Omental fat pad (tissue), 4 donors: Measurements from ENCODE around the gene CORIN. TPM values are rescaled to one million over a fixed set of nuclear protein-coding genes. Genes with fewer than 3 reads are reported as not detected.

Experiments
- ATAC-seq: fragments of 150-250 bp; one replicate; pipeline ENCODE4 v1.9.1; 2016; ENCODE audit warnings: mild to moderate bottlenecking, moderate library complexity; ENCODE audit not compliant: low FRiP score
- DNase-seq: peaks from one replicate; pipeline ENCODE4 v3.0.0-alpha.2; 2019; ENCODE audit warnings: low spot score
- CTCF ChIP-seq, 3 donors: fragments of 450-650 bp; IDR thresholded peaks; one replicate each; pipeline ENCODE4 v1.5.1; 2016 to 2017; ENCODE audit warnings: antibody characterized with exemption in 3 of 3, mild to moderate bottlenecking in 3 of 3, moderate library complexity in 2 of 3
- total RNA-seq, 4 donors: library from RNA; depleted of rRNA; stranded (reverse); fragments of >200 nt; gene quantifications; one replicate each; pipeline ENCODE4 v1.1.0, GENCODE V29; 2016

The CORIN gene
- total RNA-seq, 4 donors from 2014 or later, result 0.28 to 0.48 TPM; not detected in 2

DNA sequence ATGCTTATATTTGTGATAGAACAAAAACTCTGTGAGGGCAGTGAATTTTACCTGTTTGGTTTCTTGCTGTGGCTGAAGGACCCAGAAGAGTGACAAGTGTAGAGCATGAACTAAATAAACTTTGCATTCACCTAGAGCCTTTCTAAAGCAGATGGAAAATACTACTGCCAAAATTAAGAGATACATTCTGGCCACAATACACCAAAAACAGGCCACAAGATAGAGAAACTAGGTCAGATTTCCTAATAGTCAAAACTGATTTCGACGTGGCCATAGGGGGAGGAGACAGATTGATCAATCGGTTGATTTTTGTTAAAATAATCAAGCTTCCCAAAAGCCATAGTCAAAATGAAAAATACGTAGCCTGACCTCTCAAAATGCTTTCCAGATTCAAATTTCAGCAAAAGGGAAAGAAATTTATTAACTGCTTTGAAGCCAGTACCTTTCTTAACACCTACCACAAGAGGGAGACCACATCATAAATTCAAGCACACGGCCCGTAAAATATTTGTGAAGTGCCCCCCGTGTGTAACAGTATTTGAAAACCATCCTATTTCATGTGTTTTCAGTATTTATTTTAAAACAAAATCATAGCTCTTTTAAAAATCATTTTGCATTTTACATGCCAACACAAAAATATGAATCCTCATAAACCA lies 132.4 kb downstream of the CORIN start:
- DNase-seq, result no peak
- no peak for TF ChIP-seq CTCF (IDR thresholded peaks at IDR 0.05)
- no peak for ATAC-seq

GRCh38 chr4:47704693-47705325 lies 133.1 kb downstream of the CORIN start:
- DNase-seq, result no peak
- no peak for ATAC-seq
- TF ChIP-seq CTCF (IDR thresholded peaks at IDR 0.05), result no peak

DNA sequence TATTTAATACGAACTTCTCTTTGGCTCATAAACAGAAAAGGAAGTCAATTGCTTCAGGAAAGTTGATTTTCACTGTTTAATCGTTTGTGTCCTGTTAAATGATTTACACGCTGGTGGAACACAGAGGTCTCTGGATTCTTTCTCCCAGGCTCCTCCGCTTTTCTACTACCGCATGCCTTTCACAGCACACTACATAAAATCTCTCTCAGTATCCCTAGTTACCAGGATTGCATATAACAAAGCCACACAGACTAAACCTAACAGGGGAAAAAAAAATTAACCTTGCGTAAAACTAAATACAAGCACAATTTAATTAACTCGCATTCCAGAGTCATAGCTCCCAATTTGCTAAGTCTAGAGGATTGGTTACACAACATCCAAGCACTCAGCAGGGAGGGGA lies 133.9 kb downstream of the CORIN start:
- DNase-seq (no peak), ATAC-seq (no peak)
- no peak for TF ChIP-seq CTCF (IDR thresholded peaks at IDR 0.05)

GRCh38 chr4:47703008-47703407 lies 134.9 kb downstream of the CORIN start:
- DNase-seq, result no peak
- no peak for TF ChIP-seq CTCF (IDR thresholded peaks at IDR 0.05)
- ATAC-seq, result no peak

- no peak for TF ChIP-seq CTCF (IDR thresholded peaks at IDR 0.05)
- DNase-seq, result no peak
- no peak for ATAC-seq
These were observed 136.6 kb downstream of the CORIN start for GRCh38 chr4:47701286-47701685.

DNA sequence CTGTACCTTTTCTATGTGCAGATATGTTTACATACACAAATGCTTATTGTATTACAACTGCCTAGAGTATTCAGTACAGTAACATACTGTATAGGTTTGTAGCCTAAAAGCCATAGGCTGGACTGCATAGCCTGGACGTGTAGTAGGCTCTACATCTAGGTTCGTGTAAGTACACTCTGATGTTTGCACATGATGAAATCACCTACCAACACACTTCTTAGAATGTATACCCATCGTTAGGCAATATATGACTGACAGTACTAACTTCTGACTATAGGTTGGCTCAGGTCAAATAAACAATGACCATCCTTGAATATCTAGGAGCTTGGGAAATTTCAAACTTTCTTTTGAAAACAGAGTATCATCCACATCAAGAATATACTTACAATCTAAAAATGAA lies 139.0 kb downstream of the CORIN start:
- no peak for TF ChIP-seq CTCF (IDR thresholded peaks at IDR 0.05)
- no peak for DNase-seq
- ATAC-seq, result no peak

GRCh38 chr4:47696823-47697222 lies 141.0 kb downstream of the CORIN start:
- DNase-seq (no peak), ATAC-seq (no peak)
- no peak for TF ChIP-seq CTCF (IDR thresholded peaks at IDR 0.05)
